Measurements from ENCODE around the gene ZNF592.

DNA sequence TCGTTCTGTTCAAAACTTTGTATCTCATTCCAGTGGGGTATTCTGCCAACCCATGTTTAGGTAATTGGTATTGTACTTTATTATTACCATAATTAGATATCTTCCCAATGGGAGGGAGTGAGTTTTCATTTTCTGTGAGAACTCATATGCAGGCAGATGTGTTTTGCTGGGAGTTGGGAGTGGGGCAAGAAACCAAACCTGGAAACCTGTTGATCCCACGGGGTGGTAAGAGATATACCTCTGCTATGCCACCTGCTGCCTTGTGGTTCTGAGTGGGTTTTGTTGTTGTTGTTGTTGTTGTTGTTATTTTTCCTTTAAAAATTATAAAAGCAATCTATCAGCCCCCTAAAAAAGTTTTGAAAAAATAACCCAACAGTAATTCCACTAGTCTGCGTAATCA lies 32.1 kb downstream of the ZNF592 start:
- TF ChIP-seq, protein P1, sequence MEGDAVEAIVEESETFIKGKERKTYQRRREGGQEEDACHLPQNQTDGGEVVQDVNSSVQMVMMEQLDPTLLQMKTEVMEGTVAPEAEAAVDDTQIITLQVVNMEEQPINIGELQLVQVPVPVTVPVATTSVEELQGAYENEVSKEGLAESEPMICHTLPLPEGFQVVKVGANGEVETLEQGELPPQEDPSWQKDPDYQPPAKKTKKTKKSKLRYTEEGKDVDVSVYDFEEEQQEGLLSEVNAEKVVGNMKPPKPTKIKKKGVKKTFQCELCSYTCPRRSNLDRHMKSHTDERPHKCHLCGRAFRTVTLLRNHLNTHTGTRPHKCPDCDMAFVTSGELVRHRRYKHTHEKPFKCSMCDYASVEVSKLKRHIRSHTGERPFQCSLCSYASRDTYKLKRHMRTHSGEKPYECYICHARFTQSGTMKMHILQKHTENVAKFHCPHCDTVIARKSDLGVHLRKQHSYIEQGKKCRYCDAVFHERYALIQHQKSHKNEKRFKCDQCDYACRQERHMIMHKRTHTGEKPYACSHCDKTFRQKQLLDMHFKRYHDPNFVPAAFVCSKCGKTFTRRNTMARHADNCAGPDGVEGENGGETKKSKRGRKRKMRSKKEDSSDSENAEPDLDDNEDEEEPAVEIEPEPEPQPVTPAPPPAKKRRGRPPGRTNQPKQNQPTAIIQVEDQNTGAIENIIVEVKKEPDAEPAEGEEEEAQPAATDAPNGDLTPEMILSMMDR (IDR thresholded peaks at IDR 0.05): no peak
- TF ChIP-seq POLR2A (IDR thresholded peaks at IDR 0.05): no peak
